ENCODE measurements around the gene TRIOBP. TPM values are rescaled to one million over a fixed set of nuclear protein-coding genes. Genes with fewer than 3 reads are reported as not detected.

TRIOBP gene
- total and polyA plus RNA-seq, 5 donors: 82.1 to 105 (median 92.2) TPM

- Histone ChIP-seq H3K4me1 (ENCODE audit: control insufficient read depth, insufficient read depth, low read length) (peaks cover 5% of the 10 kb centered on the region), H3K9me3 (ENCODE audit: control insufficient read depth, low read length) (no peaks in the 10 kb centered on the region), H3K27ac (ENCODE audit: low read length) (no peak overlapping the region), H3K27me3 (ENCODE audit: control insufficient read depth, insufficient read depth) (no peaks in the 10 kb centered on the region), H3K4me3 (ENCODE audit: low read length) (peak overlapping the region; percentile 89)
- DNase-seq (peak in 1 of 3 donors; percentile 37), ATAC-seq (no peak)
- intact Hi-C loops (cut with DNase I): no loop called here
- WGBS: 9% methylated on average over 8 of the region's 8 CpGs
Measured at GRCh38 chr22:37808294-37808657, 111.4 kb downstream of the TRIOBP start.

- whole genome bisulfite sequencing: 94% methylated on average over 5 of the region's 5 CpGs
- no peak overlapping the region for H3K4me3 ChIP-seq (ENCODE audit: low read length)
- intact Hi-C loops (cut with DNase I): loop anchor here in 2 of 4 donors (10.0 kb wide), 3 partner anchors 125 to 155 kb away; partner anchors contain the start of genes C22orf23 (in 1 of the 2) and POLR2F (in 1 of the 2)
- ATAC-seq (no peak), DNase-seq (no peak)
- H3K27me3 ChIP-seq (ENCODE audit: control insufficient read depth, insufficient read depth): no peaks in the 10 kb centered on the region
- H3K4me1 ChIP-seq (ENCODE audit: control insufficient read depth, insufficient read depth, low read length): peaks cover 5% of the 10 kb centered on the region
- H3K9me3 ChIP-seq (ENCODE audit: control insufficient read depth, low read length): no peaks in the 10 kb centered on the region
- H3K27ac ChIP-seq (ENCODE audit: low read length): no peak overlapping the region
Measured at GRCh38 chr22:37809672-37810333, 113.0 kb downstream of the TRIOBP start.

GRCh38 chr22:37811867-37812266 lies 115.0 kb downstream of the TRIOBP start:
- DNase-seq (no peak), ATAC-seq (no peak)
- Histone ChIP-seq H3K4me1 (ENCODE audit: control insufficient read depth, insufficient read depth, low read length) (no peaks in the 10 kb centered on the region), H3K9me3 (ENCODE audit: control insufficient read depth, low read length) (no peaks in the 10 kb centered on the region), H3K27ac (ENCODE audit: low read length) (no peak overlapping the region), H3K4me3 (ENCODE audit: low read length) (no peak overlapping the region), H3K27me3 (ENCODE audit: control insufficient read depth, insufficient read depth) (no peaks in the 10 kb centered on the region)
- WGBS: 94% methylated on average over 2 of the region's 2 CpGs
- intact Hi-C loops (cut with DNase I): loop anchor here in 2 of 4 donors (10.0 kb wide), 3 partner anchors 123 to 153 kb away; partner anchors contain the start of genes C22orf23 (in 1 of the 2) and POLR2F (in 1 of the 2)

GRCh38 chr22:37812869-37813678 lies 116.2 kb downstream of the TRIOBP start:
- 91% methylated on average over 27 of the region's 27 CpGs for WGBS
- ATAC-seq (no peak), DNase-seq (peak in 1 of 3 donors; percentile 48)
- H3K27me3 ChIP-seq (ENCODE audit: control insufficient read depth, insufficient read depth): no peaks in the 10 kb centered on the region
- no peaks in the 10 kb centered on the region for H3K4me1 ChIP-seq (ENCODE audit: control insufficient read depth, insufficient read depth, low read length)
- no peak overlapping the region for H3K4me3 ChIP-seq (ENCODE audit: low read length)
- no peak overlapping the region for H3K27ac ChIP-seq (ENCODE audit: low read length)
- intact Hi-C loops (cut with DNase I): loop anchor here in 2 of 4 donors (10.0 kb wide), 3 partner anchors 122 to 152 kb away; partner anchors contain the start of genes C22orf23 (in 1 of the 2) and POLR2F (in 1 of the 2)
- no peaks in the 10 kb centered on the region for H3K9me3 ChIP-seq (ENCODE audit: control insufficient read depth, low read length)

GRCh38 chr22:37815593-37815992 lies 118.7 kb downstream of the TRIOBP start:
- Histone ChIP-seq H3K9me3 (ENCODE audit: control insufficient read depth, low read length) (no peaks in the 10 kb centered on the region), H3K4me1 (ENCODE audit: control insufficient read depth, insufficient read depth, low read length) (peaks cover 4% of the 10 kb centered on the region), H3K27ac (ENCODE audit: low read length) (no peak overlapping the region), H3K27me3 (ENCODE audit: control insufficient read depth, insufficient read depth) (no peaks in the 10 kb centered on the region), H3K4me3 (ENCODE audit: low read length) (no peak overlapping the region)
- DNase-seq: no peak
- 86% methylated on average over 12 of the region's 12 CpGs for WGBS
- ATAC-seq: no peak
- intact Hi-C loops (cut with DNase I): loop anchor here (5.0 to 10.0 kb wide), 4 partner anchors 47 to 149 kb away; partner anchors contain the start of genes C22orf23 (in 1 of the 4) and POLR2F (in 1 of the 4)

- peaks cover 4% of the 10 kb centered on the region for H3K4me1 ChIP-seq (ENCODE audit: control insufficient read depth, insufficient read depth, low read length)
- H3K9me3 ChIP-seq (ENCODE audit: control insufficient read depth, low read length): no peaks in the 10 kb centered on the region
- H3K27ac ChIP-seq (ENCODE audit: low read length): no peak overlapping the region
- H3K27me3 ChIP-seq (ENCODE audit: control insufficient read depth, insufficient read depth): no peaks in the 10 kb centered on the region
- no peak overlapping the region for H3K4me3 ChIP-seq (ENCODE audit: low read length)
- ATAC-seq (no peak), DNase-seq (no peak)
- WGBS: 89% methylated on average over 23 of the region's 23 CpGs
- intact Hi-C loops (cut with DNase I): loop anchor here (2.0 to 10.0 kb wide), 6 partner anchors 28 to 148 kb away; partner anchors contain the start of genes ANKRD54 (in 1 of the 4), C22orf23 (in 1 of the 4) and POLR2F (in 1 of the 4)
Measured at GRCh38 chr22:37816543-37817180, 119.8 kb downstream of the TRIOBP start.

- Histone ChIP-seq H3K4me1 (ENCODE audit: control insufficient read depth, insufficient read depth, low read length) (peaks cover 4% of the 10 kb centered on the region), H3K27me3 (ENCODE audit: control insufficient read depth, insufficient read depth) (no peaks in the 10 kb centered on the region), H3K27ac (ENCODE audit: low read length) (no peak overlapping the region), H3K4me3 (ENCODE audit: low read length) (peak overlapping the region; percentile 46), H3K9me3 (ENCODE audit: control insufficient read depth, low read length) (no peaks in the 10 kb centered on the region)
- intact Hi-C loops (cut with DNase I): loop anchor here (2.0 to 10.0 kb wide), 6 partner anchors 27 to 147 kb away; partner anchors contain the start of genes ANKRD54 (in 1 of the 4), C22orf23 (in 1 of the 4) and POLR2F (in 1 of the 4)
- WGBS: 1% methylated on average over 29 of the region's 29 CpGs
- DNase-seq (peak; percentile 80 to 94 (median 94)), ATAC-seq (peak; percentile 92)
Measured at GRCh38 chr22:37817705-37818408, 121.0 kb downstream of the TRIOBP start.

GRCh38 chr22:37818409-37819104 lies 121.7 kb downstream of the TRIOBP start:
- Histone ChIP-seq H3K27ac (ENCODE audit: low read length) (no peak overlapping the region), H3K27me3 (ENCODE audit: control insufficient read depth, insufficient read depth) (no peaks in the 10 kb centered on the region)

GRCh38 chr22:37819105-37819433 lies 122.2 kb downstream of the TRIOBP start:
- H3K9me3 ChIP-seq (ENCODE audit: control insufficient read depth, low read length): no peaks in the 10 kb centered on the region
- H3K4me1 ChIP-seq (ENCODE audit: control insufficient read depth, insufficient read depth, low read length): peaks cover 4% of the 10 kb centered on the region
- H3K27ac ChIP-seq (ENCODE audit: low read length): no peak overlapping the region
- DNase-seq: no peak
- H3K27me3 ChIP-seq (ENCODE audit: control insufficient read depth, insufficient read depth): no peaks in the 10 kb centered on the region
- no peak overlapping the region for H3K4me3 ChIP-seq (ENCODE audit: low read length)
- intact Hi-C loops (cut with DNase I): loop anchor here (5.0 to 10.0 kb wide), 4 partner anchors 43 to 146 kb away; partner anchors contain the start of genes C22orf23 (in 1 of the 4) and POLR2F (in 1 of the 4)
- 21% methylated on average over 14 of the region's 14 CpGs for WGBS
- ATAC-seq: no peak

More at GRCh38 chr22:37818409-37819104, 121.7 kb downstream of the TRIOBP start:
- no peaks in the 10 kb centered on the region for H3K9me3 ChIP-seq (ENCODE audit: control insufficient read depth, low read length)
- DNase-seq: peak; percentile 73 to 89 (median 84)
- H3K4me1 ChIP-seq (ENCODE audit: control insufficient read depth, insufficient read depth, low read length): peaks cover 4% of the 10 kb centered on the region
- peak; percentile 61 to 65 for ATAC-seq
- 2% methylated on average over 68 of the region's 68 CpGs for WGBS
- intact Hi-C loops (cut with DNase I): loop anchor here (5.0 to 10.0 kb wide), 4 partner anchors 44 to 146 kb away; partner anchors contain the start of genes C22orf23 (in 1 of the 4) and POLR2F (in 1 of the 4)
- H3K4me3 ChIP-seq (ENCODE audit: low read length): no peak overlapping the region
